K562 (cell line): ENCODE results near the gene CRYBB2. TPM values are rescaled to one million over a fixed set of nuclear protein-coding genes. Genes with fewer than 3 reads are reported as not detected.

Experiments used
- ATAC-seq: fragments of 200-7000 bp; cut with Tn5 transposase; 3 replicates; pipeline ENCODE4 v1.9.1; 2020; ENCODE audit warnings: moderate library complexity
- BruUV-seq: library from RNA; stranded (reverse); fragments of 400-500 nt; replicated peaks from 2 replicates; lab custom pipeline; 2021; lab: Mats Ljungman, UMichigan
- CTCF ChIA-PET: fragments of 300-600 bp; formaldehyde crosslinking; extraction: SDS; loops from one replicate; lab custom pipeline; 2021; ENCODE audit warnings: low intra/inter-chr PET ratio; lab: Yijun Ruan, JAX
- POLR2A ChIA-PET: fragments of 300-600, 350-650 bp; sonication (Branson Sonifier 250); formaldehyde crosslinking; extraction: SDS; loops from one replicate; lab custom pipeline; 2021; ENCODE audit warnings: antibody characterized with exemption, inconsistent platforms; lab: Yijun Ruan, JAX
- DNase-seq, 4 experiments: peaks; one replicate each; pipeline versions ENCODE4 v3.0.0 to v3.0.0-alpha.2; 2011 to 2018; ENCODE audit warnings: low spot score in 3 of 4, mixed read lengths in 3 of 4; ENCODE audit errors: extremely low read depth in 1 of 4
- FAIRE-seq: peaks from 2 replicates; lab custom pipeline; 2011; peaks lifted over from hg19 to GRCh38; lab: Jason Lieb, UNC
- H2AFZ ChIP-seq: 2 replicates; pipeline ENCODE4 v1.6.0; 2011; ENCODE audit warnings: low read depth, low read length, control low read depth, inconsistent platforms
- H3K27ac ChIP-seq: fragments of 200-600 bp; 3 replicates; pipeline ENCODE4 v1.8.0; 2011; ENCODE audit warnings: low read depth, mild to moderate bottlenecking, control low read depth, inconsistent platforms, low read length, moderate library complexity, mixed read lengths; ENCODE audit errors: extremely low read depth
- H3K27me3 ChIP-seq, 2 experiments: fragments of 300-600 bp in 1 of 2; 2 replicates in 1 of 2; 3 replicates in 1 of 2; pipeline versions ENCODE4 v1.6.0 to v1.8.0; 2011; ENCODE audit warnings: inconsistent platforms in 2 of 2, low read length in 2 of 2, mild to moderate bottlenecking in 1 of 2, mixed read lengths in 1 of 2, moderate library complexity in 1 of 2; ENCODE audit not compliant: control insufficient read depth in 2 of 2, insufficient read depth in 2 of 2
- H3K36me3 ChIP-seq: fragments of 300-600 bp; 3 replicates; pipeline ENCODE4 v1.8.0; 2011; ENCODE audit warnings: mild to moderate bottlenecking, low read length, inconsistent platforms; ENCODE audit not compliant: control insufficient read depth, insufficient read depth
- H3K4me1 ChIP-seq, 2 experiments: fragments of 200-600 bp in 1 of 2; replicated peaks in 1 of 2; 2 replicates in 1 of 2; 3 replicates in 1 of 2; pipeline versions ENCODE4 v1.5.1 to v1.8.0; 2011; ENCODE audit warnings: inconsistent platforms in 2 of 2, low read length in 2 of 2, mild to moderate bottlenecking in 1 of 2, mixed read lengths in 1 of 2, moderate library complexity in 1 of 2; ENCODE audit not compliant: control insufficient read depth in 2 of 2, insufficient read depth in 2 of 2
- H3K4me2 ChIP-seq: 2 replicates; pipeline ENCODE4 v1.6.1; 2011; ENCODE audit warnings: low read length, control low read depth, inconsistent platforms, mixed read lengths; ENCODE audit not compliant: insufficient read depth
- H3K4me3 ChIP-seq: fragments of 200-600 bp; sonication (generic), shearing (Covaris generic); 2 replicates; pipeline ENCODE4 v1.5.1; 2016; ENCODE audit warnings: control low read depth, inconsistent platforms
- H3K79me2 ChIP-seq: fragments of 200-600 bp; 3 replicates; pipeline ENCODE4 v1.8.0; 2011; ENCODE audit warnings: low read length, inconsistent platforms; ENCODE audit not compliant: control insufficient read depth, insufficient read depth
- H3K9ac ChIP-seq, 2 experiments: 2 replicates each; pipeline versions ENCODE4 v1.6.0 to v1.6.1; 2011; ENCODE audit warnings: low read depth in 2 of 2, low read length in 2 of 2, control low read depth in 1 of 2, inconsistent platforms in 1 of 2, mild to moderate bottlenecking in 1 of 2, mixed read lengths in 1 of 2; ENCODE audit not compliant: insufficient read depth in 1 of 2
- H3K9me1 ChIP-seq: one replicate; pipeline ENCODE4 v1.6.0; 2011; ENCODE audit warnings: inconsistent platforms, mild to moderate bottlenecking, low read length, moderate library complexity; ENCODE audit not compliant: control insufficient read depth, insufficient read depth
- H3K9me3 ChIP-seq: replicated peaks from 2 replicates; pipeline ENCODE4 v1.5.1; 2011; ENCODE audit warnings: low read depth, low read length, inconsistent platforms; ENCODE audit not compliant: control insufficient read depth, insufficient read depth
- H4K20me1 ChIP-seq: replicated peaks from 2 replicates; pipeline ENCODE4 v1.6.1; 2011; ENCODE audit warnings: low read length, inconsistent platforms, mixed read lengths; ENCODE audit not compliant: control insufficient read depth, insufficient read depth
- ATF2 ChIP-seq: sonication (generic); formaldehyde crosslinking; IDR thresholded peaks from 2 replicates; pipeline ENCODE4 v1.8.1; 2022; ENCODE audit warnings: missing genetic modification reagents
- CREB3 ChIP-seq: fragments of 450-650 bp; conservative IDR thresholded peaks from 2 replicates; pipeline ENCODE4 v1.6.1; 2016; ENCODE audit warnings: missing genetic modification characterization, low read depth, mild to moderate bottlenecking, missing compliant biosample characterization, moderate library complexity
- FOS ChIP-seq: IDR thresholded peaks from 3 replicates; pipeline ENCODE4 v1.6.1; 2011; ENCODE audit not compliant: insufficient read length; ENCODE audit errors: extremely low read depth
- GTF3C2 ChIP-seq: IDR thresholded peaks from 3 replicates; pipeline ENCODE4 v1.6.1; 2011; ENCODE audit warnings: borderline replicate concordance, mild to moderate bottlenecking, moderate library complexity; ENCODE audit not compliant: insufficient read length; ENCODE audit errors: extremely low read depth
- HCFC1 ChIP-seq: IDR thresholded peaks from 2 replicates; pipeline ENCODE4 v1.6.1; 2012; ENCODE audit warnings: low read depth, low read length, improper control_type of control experiment
- HNRNPLL ChIP-seq: fragments of 200-400 bp; formaldehyde crosslinking; IDR thresholded peaks from 2 replicates; pipeline ENCODE4 v1.6.1; 2017; ENCODE audit warnings: low read length, low read depth, mild to moderate bottlenecking; ENCODE audit not compliant: poor library complexity, severe bottlenecking
- JUND ChIP-seq, 2 experiments: IDR thresholded peaks; 2 replicates in 1 of 2; 3 replicates in 1 of 2; pipeline ENCODE4 v1.6.1; 2011; ENCODE audit warnings: borderline replicate concordance in 2 of 2, low read depth in 2 of 2, low read length in 2 of 2, improper control_type of control experiment in 1 of 2, missing biosample characterization in 1 of 2, missing genetic modification characterization in 1 of 2, missing genetic modification reagents in 1 of 2
- NCOA1 ChIP-seq: fragments of 450-650 bp; IDR thresholded peaks from 2 replicates; pipeline ENCODE4 v1.6.1; 2016; ENCODE audit warnings: low read depth
- NFE2 ChIP-seq: IDR thresholded peaks from 2 replicates; pipeline ENCODE4 v1.6.1; 2014; ENCODE audit warnings: antibody characterized with exemption, low read depth
- NR1H2 ChIP-seq: sonication (generic); formaldehyde crosslinking; IDR thresholded peaks from 2 replicates; pipeline ENCODE4 v1.4.0; 2020; ENCODE audit warnings: mild to moderate bottlenecking, missing genetic modification reagents
- RAD21 ChIP-seq, 2 experiments: fragments of 250-450 bp in 1 of 2; fragments of 450-650 bp in 1 of 2; sonication (Bioruptor Pico) in 1 of 2; formaldehyde crosslinking in 1 of 2; IDR thresholded peaks in 1 of 2; conservative IDR thresholded peaks in 1 of 2; 2 replicates each; pipeline versions ENCODE4 v1.4.0 to v1.8.0; 2020 to 2022; ENCODE audit warnings: mild to moderate bottlenecking in 2 of 2, moderate library complexity in 1 of 2
- RBM15 ChIP-seq: fragments of 200-400 bp; formaldehyde crosslinking; IDR thresholded peaks from 2 replicates; pipeline ENCODE4 v1.6.1; 2018; ENCODE audit warnings: mild to moderate bottlenecking, low read length, moderate library complexity; ENCODE audit not compliant: insufficient read depth
- RNF2 ChIP-seq: sonication (generic); IDR thresholded peaks from 2 replicates; pipeline ENCODE4 v1.6.1; 2016
- ZNF444 ChIP-seq: fragments of 250-450 bp; sonication (Bioruptor Pico); IDR thresholded peaks from 2 replicates; pipeline ENCODE4 v1.4.0; 2020; ENCODE audit warnings: mild to moderate bottlenecking, moderate library complexity
- WGBS: fragments of 100-300 bp; shearing (Covaris generic); methylation state at CpG from one replicate; pipeline ENCODE4 v1.1.6; 2016; ENCODE audit warnings: low coverage, mixed read lengths; ENCODE audit not compliant: insufficient coverage; ENCODE audit errors: missing lambda C conversion rate; 5-methylcytosine and 5-hydroxymethylcytosine counted together
- in situ Hi-C: fragments of 300-500 bp; cut with MboI; formaldehyde crosslinking; loops from 4 replicates; pipeline ENCODE4 v1.15.0; 2018; ENCODE audit warnings: inconsistent platforms, mixed read lengths
- intact Hi-C: fragments of 100-400 bp; cut with micrococcal nuclease; formaldehyde crosslinking; loops from 2 replicates; pipeline ENCODE4 v1.14.2; 2022
- polyA plus RNA-seq, 8 experiments: library from polyadenylated mRNA; depleted of rRNA in 4 of 8; stranded (reverse) in 5 of 8; unstranded in 3 of 8; fragments of >200 nt; fragmentation: Nextera tagmentation in 2 of 8; fragmentation: Illumina TruSeq in 1 of 8; extraction: Ambion mirVana in 2 of 8; extraction: Trizol in 1 of 8; gene quantifications; 2 replicates each; pipeline versions ENCODE4 v1.2.1 to v1.2.3, GENCODE V29; 2011 to 2014; ENCODE audit warnings: inconsistent platforms in 1 of 8, missing spikeins in 1 of 8
- total RNA-seq, 7 experiments: library from RNA; depleted of rRNA in 6 of 7; stranded (reverse); fragments of >200 nt in 6 of 7; fragmentation: Illumina TruSeq in 2 of 7; extraction: Trizol in 2 of 7; gene quantifications; 2 replicates each; pipeline versions ENCODE4 v1.2.1 to v1.2.3, GENCODE V29; 2011 to 2021; ENCODE audit warnings: low replicate concordance in 1 of 7

Gene CRYBB2
- total and polyA plus RNA-seq, 9 of the 15 experiments (the other 6 are each of a cell fraction or from before 2014, with no cell fraction given), result not detected

- TF ChIP-seq GTF3C2, result no peak
These were observed 11.1 kb upstream of the CRYBB2 start (continued) for GRCh38 chr22:25208328-25208727.

GRCh38 chr22:25208743-25209505 is 10.5 kb upstream of the CRYBB2 start:
- peaks cover 0 to 4% of the 10 kb centered on the region in 2 experiments; a peak in 2 of 5 replicates for H3K27me3 ChIP-seq
- no peaks in the 10 kb centered on the region for H3K36me3 ChIP-seq
- no peak overlapping the region for H3K27ac ChIP-seq
- no peak overlapping the region for H2AFZ ChIP-seq
- H3K9ac ChIP-seq, result no peak overlapping the region
- H3K4me3 ChIP-seq, result no peak overlapping the region
- H3K9me1 ChIP-seq, result no peaks in the 10 kb centered on the region
- POLR2A ChIA-PET, result interaction anchor here (0.7 kb wide), 1 partner anchor 14 kb away, joined by 3 read pairs; no protein-coding TSS in a partner anchor
- H3K4me1 ChIP-seq, result no peaks in the 10 kb centered on the region
- CTCF ChIA-PET, result no interaction called here
- no peak overlapping the region for H3K4me2 ChIP-seq
- in situ Hi-C loops, result loop anchor here (10.0 to 25.0 kb wide), 2 partner anchors 126 to 1128 kb away; no protein-coding TSS in a partner anchor
- DNase-seq, result no peak
- intact Hi-C loops, result no loop called here
- 0 out of 2 replicates have a peak, but pooled peaks cover 3% of the 10 kb centered on the region for H4K20me1 ChIP-seq
- BruUV-seq, result no TSS peak
- no peak for FAIRE-seq
- 2% methylated on average over 12 of the region's 17 CpGs for WGBS
- H3K79me2 ChIP-seq, result no peaks in the 10 kb centered on the region
- ATAC-seq, result no peak
- no peaks in the 10 kb centered on the region for H3K9me3 ChIP-seq
- TF ChIP-seq HNRNPLL (no peak), CREB3 (no peak), NCOA1 (no peak), RAD21 (CRISPR knock-in tag; conservative IDR thresholded peaks at IDR 0.05 in 1 of 2, IDR thresholded peaks at IDR 0.05 in 1 of 2) (no peak), RNF2 (no peak), ATF2 (CRISPR knock-in tag) (no peak), HCFC1 (no peak), ZNF444 (CRISPR knock-in tag) (no peak), JUND (IDR thresholded peaks at IDR 0.05; ENCODE audit: borderline replicate concordance, low read depth, low read length) (no peak), JUND (tag; IDR thresholded peaks at IDR 0.05; ENCODE audit: borderline replicate concordance, low read depth, low read length) (no peak), NFE2 (no peak), RBM15 (no peak), FOS (no peak), NR1H2 (CRISPR knock-in tag) (no peak)
